D341Med (cell line): Measurements from ENCODE around the gene NAE1.
"Not testable (repeated sequence)": the region's sequence is repeated elsewhere in the genome, so short reads cannot be mapped to it uniquely, and the experiment has no call there.

Source experiments
- DNase-seq: peaks from one replicate; pipeline ENCODE4 v3.0.0; 2012; ENCODE audit warnings: low spot score

The NAE1 gene

GRCh38 chr16:66830422-66831404 lies at the start of gene NAE1:
Gene NAE1 (minus strand): TSS chr16:66830976. CDS start chr16:66830899, 77 bp downstream.
- DNase-seq = peak; percentile 98

GRCh38 chr16:66878067-66878466 lies 47.3 kb upstream of the NAE1 start:
- no peak for DNase-seq

GRCh38 chr16:66874079-66874775 lies 43.5 kb upstream of the NAE1 start:
- DNase-seq = no peak

GRCh38 chr16:66873685-66874055 lies 42.9 kb upstream of the NAE1 start:
- DNase-seq = no peak

- DNase-seq = peak; percentile 90
Observed at GRCh38 chr16:66872943-66873684, 42.3 kb upstream of the NAE1 start.

- DNase-seq = no peak
Observed at GRCh38 chr16:66872559-66872942, 41.8 kb upstream of the NAE1 start.

GRCh38 chr16:66871840-66872239 lies 41.1 kb upstream of the NAE1 start:
- no peak for DNase-seq

DNA sequence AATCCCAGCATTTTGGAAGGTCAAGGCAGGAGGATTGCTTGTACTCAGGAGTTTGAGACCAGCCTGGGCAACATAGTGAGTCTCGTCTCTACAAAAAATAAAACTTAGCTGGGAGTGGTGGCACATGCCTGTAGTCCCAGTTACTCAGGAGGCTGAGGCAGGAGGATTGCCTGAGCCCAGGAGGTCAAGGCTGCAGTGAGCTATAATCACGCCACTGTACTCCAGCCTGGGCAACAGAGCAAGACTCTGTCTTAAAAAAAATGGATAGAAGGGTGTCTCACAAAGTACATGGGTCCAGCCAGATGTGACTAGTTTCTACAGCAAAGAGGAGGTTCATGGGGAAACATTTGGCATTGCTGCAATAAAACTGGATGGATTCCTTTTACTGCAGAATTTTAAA lies 40.6 kb upstream of the NAE1 start:
- DNase-seq = not testable (repeated sequence)

GRCh38 chr16:66869424-66869823 lies 38.6 kb upstream of the NAE1 start:
- no peak for DNase-seq

GRCh38 chr16:66863707-66864106 lies 32.9 kb upstream of the NAE1 start:
- no peak for DNase-seq

- DNase-seq = no peak
Observed at GRCh38 chr16:66862023-66862520, 31.3 kb upstream of the NAE1 start.

DNA sequence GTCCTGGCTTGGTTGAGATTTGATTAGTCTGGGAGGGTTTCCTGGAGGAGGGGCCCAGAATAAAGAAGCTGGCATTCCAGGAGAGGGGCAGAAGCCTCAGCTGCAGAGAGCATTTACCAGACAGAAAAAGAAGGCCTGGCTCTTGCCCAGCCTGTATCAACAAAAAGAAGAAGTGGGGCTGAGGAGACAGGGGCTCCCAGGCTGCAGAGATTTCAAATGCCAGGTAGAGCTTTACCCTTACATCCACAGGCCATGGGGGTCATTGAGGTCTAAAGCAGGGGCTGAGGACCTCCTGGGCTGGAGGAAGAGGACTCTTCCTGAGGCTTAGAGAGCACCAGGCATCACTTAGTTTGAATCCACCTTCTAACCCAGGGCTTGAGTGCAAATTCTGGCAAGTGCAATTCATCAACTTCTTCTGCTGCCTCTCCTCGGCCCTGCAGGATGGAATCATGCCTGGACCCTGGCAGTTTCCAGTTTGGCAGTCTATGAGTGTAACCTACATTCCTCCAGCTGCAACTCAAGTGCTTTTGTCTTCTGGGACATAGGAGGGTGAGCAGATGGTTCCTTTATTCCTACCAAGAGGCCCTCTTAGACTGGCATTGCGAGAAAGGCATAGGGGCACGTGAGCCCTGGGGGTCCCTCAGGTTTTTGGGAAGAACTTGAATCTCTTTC lies 28.8 kb upstream of the NAE1 start:
- DNase-seq = no peak

- DNase-seq = no peak
Observed at GRCh38 chr16:66858740-66859396, 28.1 kb upstream of the NAE1 start.

DNA sequence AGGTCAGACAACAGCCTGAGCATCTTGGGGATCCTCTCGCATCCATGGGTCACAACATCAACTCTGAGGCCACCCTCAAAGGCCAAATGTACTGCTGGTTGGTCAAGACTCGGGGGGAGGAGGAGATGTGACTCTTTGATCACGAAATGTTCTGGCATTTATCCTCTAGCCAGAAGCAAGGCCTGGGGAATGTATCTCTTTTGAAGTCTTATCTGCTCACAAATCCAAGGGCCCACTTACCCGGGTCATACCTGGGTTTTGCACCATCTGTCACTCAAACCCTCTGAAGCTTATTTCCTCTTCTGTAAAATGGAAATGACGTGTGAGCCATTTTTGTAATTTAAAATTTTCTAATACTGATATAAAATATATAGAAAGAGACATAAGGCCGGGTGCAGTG lies 26.7 kb upstream of the NAE1 start:
- DNase-seq = no peak

- DNase-seq = no peak
Observed at GRCh38 chr16:66856801-66857200, 26.0 kb upstream of the NAE1 start.

- no peak for DNase-seq
Observed at GRCh38 chr16:66856184-66856730, 25.5 kb upstream of the NAE1 start.

DNA sequence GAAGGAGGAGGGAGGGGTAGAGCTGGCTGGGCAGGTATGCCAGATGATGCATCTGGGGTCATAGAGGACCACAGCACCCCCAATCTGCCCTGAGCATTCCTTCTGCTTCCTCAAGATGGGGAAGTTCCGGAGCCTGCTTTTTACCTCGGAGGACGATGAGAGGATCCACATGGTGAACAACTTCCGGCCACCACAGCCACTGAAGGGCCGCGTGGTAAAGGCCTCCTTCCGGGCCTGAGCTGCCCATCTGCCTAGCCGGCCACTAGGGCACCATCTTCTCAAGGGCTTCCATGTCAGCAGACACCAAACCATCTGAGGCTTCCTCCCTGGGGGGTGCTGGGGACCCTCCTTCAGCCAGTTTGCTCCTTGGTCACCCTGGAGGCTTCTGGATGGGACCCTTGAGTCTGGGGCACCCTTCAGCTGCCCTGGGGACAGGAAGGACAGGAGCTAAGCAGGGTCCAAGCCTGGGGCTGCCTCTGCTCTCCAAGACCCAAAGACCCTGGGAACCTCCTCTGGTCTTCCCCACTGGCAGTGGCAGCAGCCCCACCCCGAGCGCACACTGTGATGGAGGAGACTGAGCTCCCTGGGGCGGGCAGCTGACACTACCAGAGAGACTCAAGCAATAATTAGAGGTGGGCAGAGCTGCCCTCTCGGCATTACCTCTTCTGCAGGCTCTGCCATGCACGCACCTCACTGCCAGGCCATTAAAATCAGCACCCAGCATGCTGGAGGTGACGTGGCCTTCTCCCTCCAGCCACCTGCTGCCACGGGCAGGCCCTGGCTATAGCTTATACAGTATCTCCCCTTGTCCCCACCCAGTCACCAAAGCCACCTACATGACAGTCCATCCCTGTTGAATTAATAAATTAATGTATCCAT lies 22.7 kb upstream of the NAE1 start:
- no peak for DNase-seq

DNA sequence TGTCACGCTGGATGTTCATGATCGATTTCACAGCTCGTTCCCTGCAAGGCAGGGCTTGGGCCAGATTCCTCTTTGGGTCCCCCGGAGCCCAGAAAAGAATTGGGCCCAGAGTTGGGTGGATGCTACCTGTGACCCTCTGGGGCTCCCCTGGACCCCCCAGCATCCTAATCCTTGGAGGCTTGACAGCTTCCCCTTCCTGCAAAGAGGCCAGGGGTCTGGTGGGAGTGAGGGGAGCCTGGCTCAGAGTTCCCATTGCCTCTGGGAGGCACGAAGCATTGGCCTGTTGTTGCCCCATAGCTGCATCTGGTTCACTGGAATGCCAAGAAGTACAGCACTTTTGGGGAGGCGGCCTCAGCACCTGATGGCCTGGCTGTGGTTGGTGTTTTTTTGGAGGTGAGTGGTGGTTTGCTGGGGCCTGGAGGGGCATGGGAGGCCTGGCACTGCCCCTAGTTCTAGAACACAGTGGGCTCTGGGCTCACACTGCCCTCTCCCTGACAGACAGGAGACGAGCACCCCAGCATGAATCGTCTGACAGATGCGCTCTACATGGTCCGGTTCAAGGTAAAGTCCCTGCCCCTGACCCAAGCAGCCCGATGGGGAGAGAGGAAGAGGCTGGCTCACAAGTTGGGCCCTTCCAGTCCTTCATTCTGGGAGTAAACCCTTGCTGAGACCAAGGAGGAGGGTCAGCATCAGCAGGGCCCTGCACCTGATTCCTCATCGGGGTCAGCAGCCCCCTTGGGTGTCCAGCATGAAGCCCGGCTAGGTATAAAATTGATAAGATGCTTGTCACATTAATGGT lies 20.6 kb upstream of the NAE1 start:
- no peak for DNase-seq
